HEK293 (cell line): ENCODE results near the gene ETV3.

ENCODE experiments used
- CTCF ChIA-PET: fragments of 350-600 bp; formaldehyde crosslinking; extraction: SDS; loops from one replicate; lab custom pipeline; 2021; ENCODE audit warnings: antibody characterized with exemption; lab: Yijun Ruan, JAX
- POLR2A ChIA-PET: fragments of 300-600 bp; formaldehyde crosslinking; extraction: SDS; loops from one replicate; lab custom pipeline; 2020; ENCODE audit warnings: antibody characterized with exemption, inconsistent platforms; lab: Yijun Ruan, JAX
- H3K27ac ChIP-seq: fragments of 200-500 bp; sonication (Bioruptor generic); 2 replicates; pipeline ENCODE4 v1.5.1; 2014; ENCODE audit warnings: low read depth, low read length, control low read depth, inconsistent platforms; ENCODE audit errors: extremely low read depth
- H3K36me3 ChIP-seq, 2 experiments: fragments of 200-500 bp in 1 of 2; sonication (Bioruptor generic) in 1 of 2; 1 replicate in 1 of 2; 2 replicates in 1 of 2; pipeline ENCODE4 v1.5.1; 2014 to 2017; ENCODE audit warnings: inconsistent platforms in 2 of 2, low read length in 2 of 2; ENCODE audit not compliant: control insufficient read depth in 2 of 2, insufficient read depth in 1 of 2
- H3K4me1 ChIP-seq: fragments of 200-500 bp; sonication (Bioruptor generic); 2 replicates; pipeline ENCODE4 v1.5.1; 2014; ENCODE audit warnings: mild to moderate bottlenecking, low read length, inconsistent platforms; ENCODE audit not compliant: control insufficient read depth, insufficient read depth
- H3K4me3 ChIP-seq: 2 replicates; pipeline ENCODE4 v1.5.1; 2011; ENCODE audit warnings: low read depth, mild to moderate bottlenecking, control low read depth, low read length, moderate library complexity
- H3K9me3 ChIP-seq: fragments of 200-500 bp; sonication (Bioruptor generic); 2 replicates; pipeline ENCODE4 v1.5.1; 2014; ENCODE audit warnings: low read depth, low read length, inconsistent platforms; ENCODE audit not compliant: control insufficient read depth, insufficient read depth
- GLIS1 ChIP-seq: fragments of 450-650 bp; formaldehyde crosslinking; IDR thresholded peaks from 2 replicates; pipeline ENCODE4 v1.5.1; 2016; ENCODE audit warnings: missing biosample characterization, missing genetic modification characterization
- PRDM10 ChIP-seq: fragments of 450-650 bp; formaldehyde crosslinking; IDR thresholded peaks from 2 replicates; pipeline ENCODE4 v1.5.1; 2016; ENCODE audit warnings: missing biosample characterization, missing genetic modification characterization
- TCF7L2 ChIP-seq: IDR thresholded peaks from 2 replicates; pipeline ENCODE4 v1.6.1; 2011; ENCODE audit warnings: low read depth, mild to moderate bottlenecking, inconsistent platforms, low read length, moderate library complexity, borderline replicate concordance
- YY2 ChIP-seq: fragments of 450-650 bp; formaldehyde crosslinking; IDR thresholded peaks from 2 replicates; pipeline ENCODE4 v1.5.1; 2016; ENCODE audit warnings: missing biosample characterization, missing genetic modification characterization
- ZBTB44 ChIP-seq: fragments of 450-650 bp; IDR thresholded peaks from 2 replicates; pipeline ENCODE4 v1.5.1; 2018; ENCODE audit warnings: missing biosample characterization, mild to moderate bottlenecking, missing genetic modification characterization
- ZBTB48 ChIP-seq: fragments of 450-650 bp; formaldehyde crosslinking; IDR thresholded peaks from 2 replicates; pipeline ENCODE4 v1.5.1; 2016; ENCODE audit warnings: missing biosample characterization, missing genetic modification characterization
- ZNF114 ChIP-seq: fragments of 450-650 bp; formaldehyde crosslinking; IDR thresholded peaks from 2 replicates; pipeline ENCODE4 v1.5.0; 2017; ENCODE audit warnings: missing biosample characterization, missing genetic modification characterization
- ZNF133 ChIP-seq: fragments of 450-650 bp; formaldehyde crosslinking; IDR thresholded peaks from 2 replicates; pipeline ENCODE4 v1.5.1; 2016; ENCODE audit warnings: missing biosample characterization, missing genetic modification characterization
- ZNF157 ChIP-seq: fragments of 450-650 bp; formaldehyde crosslinking; IDR thresholded peaks from 2 replicates; pipeline ENCODE4 v1.5.1; 2016; ENCODE audit warnings: missing biosample characterization, missing genetic modification characterization
- ZNF354C ChIP-seq: fragments of 450-650 bp; formaldehyde crosslinking; IDR thresholded peaks from 2 replicates; pipeline ENCODE4 v1.5.1; 2016; ENCODE audit warnings: missing biosample characterization, missing genetic modification characterization, low read depth, borderline replicate concordance
- ZNF394 ChIP-seq: fragments of 450-650 bp; formaldehyde crosslinking; IDR thresholded peaks from 2 replicates; pipeline ENCODE4 v1.5.1; 2016; ENCODE audit warnings: missing biosample characterization, missing genetic modification characterization, mild to moderate bottlenecking, moderate library complexity, borderline replicate concordance
- ZNF488 ChIP-seq: fragments of 450-650 bp; formaldehyde crosslinking; IDR thresholded peaks from 2 replicates; pipeline ENCODE4 v1.5.1; 2016; ENCODE audit warnings: missing biosample characterization, missing genetic modification characterization
- ZNF639 ChIP-seq: fragments of 450-650 bp; formaldehyde crosslinking; IDR thresholded peaks from 2 replicates; pipeline ENCODE4 v1.5.1; 2016; ENCODE audit warnings: missing biosample characterization, missing genetic modification characterization
- ZNF660 ChIP-seq: fragments of 450-650 bp; IDR thresholded peaks from 2 replicates; pipeline ENCODE4 v1.5.1; 2018; ENCODE audit warnings: missing biosample characterization, mild to moderate bottlenecking, missing genetic modification characterization
- ZNF704 ChIP-seq: fragments of 450-650 bp; formaldehyde crosslinking; IDR thresholded peaks from 2 replicates; pipeline ENCODE4 v1.5.1; 2016; ENCODE audit warnings: missing biosample characterization, missing genetic modification characterization
- ZNF776 ChIP-seq: fragments of 450-650 bp; formaldehyde crosslinking; IDR thresholded peaks from 2 replicates; pipeline ENCODE4 v1.5.0; 2017; ENCODE audit warnings: missing biosample characterization, missing genetic modification characterization, borderline replicate concordance
- ZNF837 ChIP-seq: fragments of 450-650 bp; formaldehyde crosslinking; IDR thresholded peaks from 2 replicates; pipeline ENCODE4 v1.5.1; 2016; ENCODE audit warnings: missing biosample characterization, missing genetic modification characterization
- ZSCAN23 ChIP-seq: fragments of 450-650 bp; formaldehyde crosslinking; IDR thresholded peaks from 2 replicates; pipeline ENCODE4 v1.5.1; 2016; ENCODE audit warnings: missing biosample characterization, missing genetic modification characterization
- ZSCAN5A ChIP-seq: fragments of 450-650 bp; formaldehyde crosslinking; IDR thresholded peaks from 2 replicates; pipeline ENCODE4 v1.5.1; 2016; ENCODE audit warnings: missing biosample characterization, missing genetic modification characterization

ETV3 gene

GRCh38 chr1:157119448-157119847 is 18.7 kb downstream of the ETV3 start (continued):
- TF ChIP-seq ZSCAN5A (tag by site-specific recombination) (no peak), ZNF157 (tag by site-specific recombination) (no peak), GLIS1 (tag by site-specific recombination) (no peak)

GRCh38 chr1:157119008-157119407 is 19.2 kb downstream of the ETV3 start:
- Histone ChIP-seq H3K4me1 (no peaks in the 10 kb centered on the region), H3K4me3 (no peak overlapping the region), H3K9me3 (no peaks in the 10 kb centered on the region), H3K27ac (no peak overlapping the region), H3K36me3 (peaks cover 0 to 35% of the 10 kb centered on the region in 2 experiments; a peak in 2 of 3 replicates)
- TF ChIP-seq ZNF488 (tag by site-specific recombination) (no peak), ZNF776 (tag by site-specific recombination) (no peak), ZNF837 (tag by site-specific recombination) (no peak), ZNF114 (tag by site-specific recombination) (no peak), ZSCAN23 (tag by site-specific recombination) (no peak), ZNF660 (tag by site-specific recombination) (no peak), YY2 (tag by site-specific recombination) (no peak), ZBTB44 (no peak), ZNF354C (no peak), ZBTB48 (tag by site-specific recombination) (no peak), TCF7L2 (no peak), ZNF639 (tag by site-specific recombination) (no peak), PRDM10 (no peak), ZNF704 (no peak), ZNF394 (tag by site-specific recombination) (no peak), ZNF133 (tag by site-specific recombination) (no peak)
- ChIA-PET POLR2A (no interaction called here), CTCF (no interaction called here)
